Measurements from ENCODE around the gene VAV2.
"Not testable (repeated sequence)": the region's sequence is repeated elsewhere in the genome, so short reads cannot be mapped to it uniquely, and the experiment has no call there.

Gene VAV2

DNA sequence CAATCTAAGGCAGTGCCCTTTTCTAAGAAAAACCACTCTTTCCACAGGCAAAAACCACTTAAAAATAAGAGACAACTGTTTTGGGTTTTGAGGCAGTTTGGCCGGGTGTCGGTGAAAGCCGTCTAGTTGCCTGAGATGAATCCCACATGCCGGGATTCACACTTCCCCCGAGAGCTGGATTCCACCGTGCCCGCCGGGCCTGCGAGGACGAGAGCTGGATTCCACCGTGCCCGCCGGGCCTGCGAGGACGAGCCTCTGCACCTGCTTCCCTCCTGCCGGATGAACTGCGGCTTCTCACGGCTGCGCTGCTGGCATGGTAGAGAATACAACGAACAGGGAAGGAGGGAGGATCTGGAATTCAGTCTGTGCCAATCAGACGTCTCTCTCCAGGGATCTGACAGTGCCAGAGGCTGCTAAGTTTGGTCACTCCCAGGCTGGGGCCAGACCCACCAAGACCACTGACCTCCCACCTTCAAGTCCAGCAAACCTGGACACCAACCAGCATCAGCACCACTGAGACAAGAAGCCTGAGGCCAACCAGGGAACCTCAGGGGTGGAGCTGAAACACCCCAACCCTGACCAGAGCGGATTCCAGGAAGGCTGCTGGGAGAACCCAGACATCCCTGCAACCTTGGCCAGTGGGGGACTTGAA lies 23.0 kb downstream of the VAV2 start:
- DNase-seq: no peak

DNA sequence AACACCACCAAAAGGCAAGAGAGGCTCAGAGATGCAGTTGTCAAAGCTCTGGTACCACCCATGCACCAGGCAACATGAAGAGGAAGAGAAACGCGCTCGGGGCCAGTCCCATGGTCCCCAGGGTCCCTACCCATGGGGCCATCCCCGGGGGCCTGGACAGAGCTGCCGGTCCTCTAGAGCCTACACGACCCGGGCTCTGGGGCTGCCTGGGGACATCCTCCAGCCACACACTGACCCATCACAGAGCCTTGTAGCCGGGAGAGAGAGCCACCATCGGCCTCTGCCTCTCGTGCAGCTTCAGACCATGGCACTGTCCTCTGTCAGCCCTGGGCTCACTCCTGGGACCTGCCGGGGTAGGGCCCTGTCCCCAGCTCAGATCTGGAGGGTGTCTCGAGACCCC lies 23.7 kb downstream of the VAV2 start:
- DNase-seq: no peak

DNA sequence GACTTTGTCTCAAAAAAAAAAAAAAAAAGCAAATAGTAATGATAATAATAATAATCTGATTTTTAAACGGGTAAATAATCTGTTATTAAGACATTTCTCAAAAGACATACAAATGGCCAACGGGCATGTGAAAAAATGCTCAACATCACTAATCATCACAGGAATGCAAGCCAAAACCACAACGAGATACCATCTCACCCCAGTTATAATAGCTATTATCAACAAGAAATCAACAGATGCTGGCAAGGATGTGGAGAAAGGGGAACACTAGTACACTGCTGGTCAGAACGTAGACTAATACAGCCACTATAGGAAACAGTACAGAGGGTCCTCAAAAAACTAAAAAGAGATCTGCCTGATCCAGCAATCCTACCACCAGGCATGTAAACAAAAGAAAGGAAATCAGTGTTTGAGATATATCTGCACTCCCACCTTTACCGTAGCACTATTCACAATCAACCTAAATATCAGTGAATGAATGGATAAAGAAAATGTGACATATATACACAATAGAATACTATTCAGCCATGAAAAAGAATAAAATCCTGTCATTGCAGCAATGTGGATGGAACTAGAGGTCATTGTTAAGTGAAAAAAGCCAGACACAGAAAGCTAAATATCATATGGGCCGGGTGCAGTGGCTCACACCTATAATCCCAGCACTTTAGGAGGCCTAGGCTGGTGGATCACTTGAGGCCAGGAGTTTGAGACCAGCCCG lies 24.9 kb downstream of the VAV2 start:
- DNase-seq: no peak

DNA sequence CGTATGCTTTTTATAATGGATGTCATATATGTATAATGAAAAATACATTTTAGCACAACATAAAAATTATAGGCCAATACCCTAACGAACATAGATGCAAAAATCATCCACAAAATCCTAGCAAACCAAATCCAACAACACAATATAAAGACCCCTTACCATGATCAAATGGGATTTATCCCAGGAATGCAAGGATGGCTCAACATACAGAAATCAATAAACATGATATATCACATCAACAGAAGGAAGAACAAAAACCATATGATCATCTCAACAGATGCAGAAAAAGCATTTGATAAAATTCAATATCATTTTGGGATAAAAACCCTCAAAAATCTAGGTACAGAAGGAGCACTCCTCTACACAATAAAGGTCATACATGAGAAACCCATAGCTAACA lies 27.7 kb downstream of the VAV2 start:
- no peak for DNase-seq

DNA sequence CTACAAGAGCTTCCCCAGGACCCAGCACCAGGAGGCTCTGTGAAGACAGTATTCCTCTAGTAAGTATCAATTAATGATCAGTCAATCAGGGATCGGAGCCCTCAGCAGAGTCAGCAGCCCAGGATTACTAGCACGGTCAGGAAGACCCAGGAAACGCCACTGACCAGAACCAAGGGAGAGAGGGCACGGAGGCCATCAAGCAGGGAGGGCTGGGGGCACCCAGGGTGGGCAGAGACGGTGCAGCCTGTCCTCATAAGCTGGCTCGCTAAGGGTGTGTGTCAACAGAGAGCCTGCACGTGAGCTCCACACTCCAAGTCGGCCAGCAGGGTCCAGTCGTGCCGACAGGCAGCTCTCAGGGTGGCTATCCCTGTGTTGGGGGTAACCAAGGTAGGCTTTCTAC lies 29.0 kb downstream of the VAV2 start:
- DNase-seq: no peak

DNA sequence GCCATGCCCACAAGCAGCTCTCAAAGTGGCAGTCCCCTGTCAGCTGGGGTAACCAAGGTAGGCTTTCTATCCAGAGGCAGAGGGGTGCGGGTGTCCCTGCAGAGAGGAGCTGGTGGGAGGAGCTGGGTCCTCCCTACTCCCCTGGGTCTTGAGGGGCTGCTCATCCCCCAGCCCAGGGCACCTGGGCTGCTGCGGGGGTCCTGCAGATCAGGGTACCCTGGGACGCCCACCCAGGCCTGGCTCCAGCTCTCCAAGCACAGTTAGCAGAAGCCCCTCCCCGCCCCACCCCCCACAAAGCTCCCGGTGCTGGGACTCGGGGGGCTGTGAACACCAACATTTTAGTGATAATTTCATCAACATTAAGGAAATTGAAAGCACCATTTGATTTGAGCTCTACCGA lies 29.8 kb downstream of the VAV2 start:
- DNase-seq: no peak

DNA sequence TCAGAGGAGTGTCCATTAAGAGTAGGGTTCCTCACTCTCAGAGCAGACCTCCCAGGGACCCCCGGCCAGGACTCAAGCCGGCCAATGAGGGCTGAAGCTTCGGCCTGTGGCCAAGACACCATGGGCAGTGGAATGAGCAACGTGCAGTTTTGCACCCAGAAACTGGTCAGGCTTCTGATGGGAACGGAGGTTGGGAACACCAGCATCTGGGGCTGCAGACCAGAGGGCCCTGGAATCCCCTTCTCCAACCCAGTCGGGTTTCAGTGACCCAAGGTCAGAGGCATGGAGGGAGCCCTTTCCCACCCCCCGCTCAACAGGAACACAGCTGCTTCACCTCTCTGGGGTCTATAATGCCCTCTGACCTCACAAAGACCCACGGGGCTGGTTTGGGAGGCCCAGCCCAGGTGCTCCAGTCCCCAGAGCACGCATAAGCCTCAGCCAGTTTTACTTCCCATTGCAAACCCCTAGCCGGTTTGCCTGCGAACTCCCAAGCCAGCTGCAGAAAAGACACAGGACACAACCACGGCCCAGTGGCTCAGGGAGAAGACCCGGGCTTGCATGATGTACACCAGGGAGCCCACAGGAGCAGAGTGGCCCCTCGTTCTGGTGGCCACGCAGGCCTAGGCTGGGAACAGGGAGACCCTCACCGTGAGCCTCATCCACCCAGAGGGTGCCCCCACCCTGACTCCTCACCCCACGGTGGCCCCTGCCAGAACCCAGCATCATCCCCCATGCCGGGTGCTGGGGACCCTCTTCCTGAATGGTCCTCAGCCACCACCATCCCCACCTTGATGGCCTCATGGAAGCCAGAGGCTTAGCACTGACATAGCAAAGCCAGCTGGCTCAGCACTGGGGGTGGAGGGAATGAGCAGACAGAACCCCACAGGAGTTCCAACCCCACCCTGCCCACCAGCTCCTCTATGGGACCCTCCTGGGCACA lies 30.6 kb downstream of the VAV2 start:
- DNase-seq: no peak

DNA sequence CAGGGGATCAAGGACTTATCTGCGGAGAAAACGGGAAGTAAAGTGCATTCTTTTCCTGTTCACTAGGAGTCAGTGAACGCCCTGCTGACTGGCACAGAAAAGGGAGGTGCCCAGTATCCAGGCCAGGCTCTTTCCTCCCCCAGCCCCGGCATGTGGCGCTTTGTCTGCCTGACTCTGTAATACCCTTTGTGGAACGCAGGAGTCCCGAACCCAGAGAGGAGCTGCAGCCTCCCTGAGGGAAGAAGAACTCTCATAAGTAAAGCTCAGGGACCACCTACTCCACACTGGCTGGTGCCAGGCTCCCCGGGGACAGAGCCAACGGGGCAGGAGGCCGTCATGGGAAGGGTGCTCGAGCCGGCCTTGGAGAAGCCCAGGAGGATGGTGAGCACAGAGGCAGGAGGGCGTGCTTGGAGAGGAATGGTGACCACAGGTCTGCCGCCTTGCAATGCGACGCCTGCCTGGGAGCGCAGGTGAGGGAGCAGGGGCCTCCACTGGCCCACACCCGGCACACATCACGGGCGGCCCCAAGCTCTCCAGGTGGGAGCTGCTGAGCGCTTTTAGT lies 31.5 kb downstream of the VAV2 start:
- no peak for DNase-seq

DNA sequence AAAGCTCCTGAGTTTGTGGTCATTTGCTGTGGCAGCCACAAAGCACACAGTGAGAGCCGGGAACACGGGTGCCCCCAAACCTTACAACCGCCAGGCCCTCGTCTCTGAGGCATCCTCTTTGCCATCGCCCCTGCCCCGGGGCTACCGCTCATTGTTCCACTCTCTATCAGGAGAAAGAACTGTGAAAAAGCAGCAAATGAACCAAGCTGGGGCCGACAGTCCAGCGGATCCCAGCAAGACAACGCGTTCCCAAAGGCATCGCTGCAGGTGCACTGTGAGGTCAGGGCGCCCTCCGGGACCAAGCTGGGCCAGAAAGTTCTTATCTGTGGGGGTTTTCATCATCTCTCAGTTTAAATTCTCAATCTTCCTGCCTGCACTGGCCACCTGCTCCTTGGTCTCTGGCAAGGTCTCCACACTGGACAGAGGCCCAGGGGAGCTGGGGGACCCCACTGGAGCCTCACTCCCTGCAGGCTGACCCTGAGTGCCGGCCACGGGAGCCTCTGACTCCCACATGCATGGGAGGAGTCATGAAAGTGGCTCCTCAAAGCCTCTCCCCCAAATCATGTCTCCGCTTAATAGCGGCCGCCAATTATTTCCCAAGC lies 32.1 kb downstream of the VAV2 start:
- DNase-seq: no peak

DNA sequence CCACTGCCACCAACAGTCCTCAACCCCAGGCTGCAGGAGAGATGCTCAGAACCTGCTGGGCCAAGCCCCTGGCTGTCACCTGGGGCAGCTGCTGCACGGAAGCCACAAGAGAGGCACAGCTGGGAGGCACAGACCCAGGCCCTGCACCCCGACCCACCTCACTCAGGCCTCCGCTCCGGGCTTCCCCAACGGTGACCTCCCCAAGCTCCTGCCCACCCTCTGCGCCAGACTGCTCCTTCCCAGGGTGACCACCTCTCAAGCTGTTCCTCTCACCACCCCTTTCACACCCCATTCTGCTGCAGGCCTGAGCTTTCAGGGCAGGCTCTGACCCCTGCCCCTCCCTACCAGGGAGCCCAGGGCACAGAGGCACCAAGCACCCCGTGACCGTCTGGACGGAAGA lies 33.0 kb downstream of the VAV2 start:
- DNase-seq: no peak

DNA sequence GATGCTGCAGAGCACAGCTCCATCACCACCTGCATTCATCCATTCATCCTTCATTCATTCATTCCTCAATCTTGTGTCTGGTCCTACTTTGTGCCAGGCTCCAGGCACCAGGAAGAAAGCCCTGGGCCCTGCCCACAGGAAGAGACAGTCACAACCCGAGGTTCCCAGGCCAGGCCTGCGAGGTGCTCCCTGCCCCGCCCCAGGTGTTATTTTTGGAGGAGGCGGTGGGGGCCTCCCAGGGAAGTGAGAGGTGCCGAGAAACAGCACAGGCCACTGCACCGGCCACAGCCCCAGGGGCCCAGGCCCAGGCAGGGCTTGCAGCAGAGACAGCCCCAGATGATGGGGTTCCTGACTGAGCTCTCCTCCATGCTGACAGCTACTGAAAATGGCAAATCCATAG lies 33.4 kb downstream of the VAV2 start:
- DNase-seq: no peak

DNA sequence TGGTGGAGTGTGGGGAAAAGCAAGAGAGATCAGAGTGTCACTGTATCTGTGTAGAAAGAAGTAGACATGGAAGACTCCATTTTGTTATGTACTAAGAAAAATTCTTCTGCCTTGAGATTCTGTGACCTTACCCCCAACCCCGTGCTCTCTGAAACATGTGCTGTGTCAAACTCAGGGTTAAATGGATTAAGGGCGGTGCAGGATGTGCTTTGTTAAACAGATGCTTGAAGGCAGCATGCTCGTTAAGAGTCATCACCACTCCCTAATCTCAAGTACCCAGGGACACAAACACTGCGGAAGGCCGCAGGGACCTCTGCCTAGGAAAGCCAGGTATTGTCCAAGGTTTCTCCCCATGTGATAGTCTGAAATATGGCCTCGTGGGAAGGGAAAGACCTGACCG lies 34.4 kb downstream of the VAV2 start:
- not testable (repeated sequence) for DNase-seq

DNA sequence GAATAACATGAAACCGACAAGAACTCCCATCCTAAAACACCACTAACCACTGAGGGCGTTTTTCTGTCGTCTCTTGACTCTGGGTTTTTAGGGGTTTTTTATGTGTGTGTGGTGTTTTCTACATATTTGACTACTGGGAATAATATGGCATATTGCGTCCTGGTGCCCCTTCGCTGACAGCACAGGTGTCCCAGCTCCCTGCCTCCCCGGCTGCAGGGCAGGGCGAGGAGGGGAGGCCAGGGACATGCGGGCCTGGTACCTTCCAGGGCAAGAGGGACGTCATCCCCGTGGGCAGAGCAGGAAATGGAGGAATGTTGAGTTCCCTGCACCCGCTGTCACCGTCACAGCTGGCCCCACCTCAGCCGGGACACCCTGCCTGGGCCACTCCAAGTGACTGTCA lies 34.8 kb downstream of the VAV2 start:
- DNase-seq: no peak

DNA sequence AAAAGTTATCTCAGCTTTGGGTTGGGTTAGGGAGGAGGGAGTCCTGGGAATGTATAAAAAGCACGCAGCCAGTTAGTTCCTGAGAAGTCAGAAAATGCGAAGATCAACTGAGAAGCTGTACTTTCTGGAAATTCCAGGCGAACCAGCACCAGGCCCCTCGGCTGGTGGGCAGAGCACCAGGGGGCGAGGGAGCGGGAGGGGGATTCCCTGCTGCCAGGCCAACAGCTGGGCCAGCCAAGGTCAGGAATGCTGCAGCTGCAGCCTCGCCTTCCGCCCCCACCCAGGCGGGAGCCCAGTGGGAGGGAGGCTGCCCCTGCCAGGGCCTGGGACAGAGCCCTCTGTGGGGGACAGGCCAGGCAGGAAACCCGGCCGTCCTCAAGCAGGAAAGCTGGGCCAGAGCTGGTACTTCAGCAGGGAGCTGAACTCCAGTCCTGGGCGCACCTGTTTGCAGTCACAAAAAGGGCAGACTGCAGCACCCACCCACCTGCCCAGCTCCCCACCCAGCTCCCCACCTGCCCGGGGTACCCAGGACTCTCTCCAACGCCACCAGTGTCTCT lies 35.5 kb downstream of the VAV2 start:
- DNase-seq: no peak

DNA sequence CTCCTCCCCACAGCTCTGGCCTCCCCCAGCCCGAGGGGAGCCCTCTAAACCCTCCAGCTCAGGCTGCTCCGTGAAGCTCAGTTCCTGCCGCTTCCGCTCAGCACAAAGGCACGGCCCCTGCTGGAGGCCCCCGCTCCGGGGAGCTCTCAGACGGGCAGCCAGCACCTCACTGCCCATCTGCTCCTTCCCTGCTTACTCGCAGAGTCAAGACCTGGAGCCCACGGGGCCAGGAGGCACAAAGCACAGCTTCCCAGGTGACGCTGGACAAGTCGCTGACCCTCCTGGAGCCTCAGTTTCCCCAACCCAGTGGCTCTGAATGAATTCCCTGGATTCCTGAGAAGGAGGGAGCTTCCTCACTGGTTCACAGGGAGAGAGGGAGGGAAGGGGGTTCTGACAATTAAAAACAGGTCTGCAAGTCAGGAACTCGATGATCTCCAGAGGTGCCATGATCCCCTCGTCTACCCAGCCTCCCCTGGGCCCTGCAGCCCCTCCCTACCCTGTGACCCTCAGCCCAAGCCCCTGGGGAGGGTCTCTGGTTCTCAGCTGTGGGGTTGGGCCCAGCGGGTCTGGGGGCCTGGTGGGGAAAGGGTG lies 36.2 kb downstream of the VAV2 start:
- DNase-seq: no peak

DNA sequence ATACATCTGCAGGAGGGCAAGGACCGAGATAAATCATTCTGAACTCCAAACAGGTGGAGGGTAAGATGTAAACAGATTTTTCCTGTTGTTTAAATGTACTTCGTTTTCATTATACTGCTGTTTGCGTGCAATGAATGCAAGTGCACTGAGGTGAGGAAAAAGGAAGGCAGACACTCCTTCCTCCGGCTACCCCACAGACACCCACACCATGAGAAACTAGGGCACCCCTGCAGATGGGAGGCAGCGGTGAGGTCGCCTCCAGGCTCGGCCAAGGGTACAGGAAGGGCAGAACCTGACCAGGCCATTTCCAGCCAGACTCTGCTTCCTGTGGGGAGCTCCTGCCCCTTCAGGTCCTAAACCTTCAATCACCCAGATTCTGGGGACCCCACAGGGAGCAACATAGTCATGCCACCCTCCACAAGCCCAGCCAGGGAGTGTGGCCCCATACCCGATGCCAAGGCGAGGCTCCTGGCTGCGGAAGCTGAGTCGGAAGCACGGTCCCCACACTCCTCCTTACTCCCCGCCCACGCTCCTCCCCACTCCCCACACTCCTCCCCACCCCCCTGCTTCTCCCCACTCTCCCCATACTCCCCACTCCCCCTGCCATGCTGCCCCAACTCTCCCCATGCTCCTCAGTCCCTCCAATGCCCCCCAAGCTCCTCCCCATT lies 37.1 kb downstream of the VAV2 start:
- DNase-seq: peak; percentile 18 to 38

DNA sequence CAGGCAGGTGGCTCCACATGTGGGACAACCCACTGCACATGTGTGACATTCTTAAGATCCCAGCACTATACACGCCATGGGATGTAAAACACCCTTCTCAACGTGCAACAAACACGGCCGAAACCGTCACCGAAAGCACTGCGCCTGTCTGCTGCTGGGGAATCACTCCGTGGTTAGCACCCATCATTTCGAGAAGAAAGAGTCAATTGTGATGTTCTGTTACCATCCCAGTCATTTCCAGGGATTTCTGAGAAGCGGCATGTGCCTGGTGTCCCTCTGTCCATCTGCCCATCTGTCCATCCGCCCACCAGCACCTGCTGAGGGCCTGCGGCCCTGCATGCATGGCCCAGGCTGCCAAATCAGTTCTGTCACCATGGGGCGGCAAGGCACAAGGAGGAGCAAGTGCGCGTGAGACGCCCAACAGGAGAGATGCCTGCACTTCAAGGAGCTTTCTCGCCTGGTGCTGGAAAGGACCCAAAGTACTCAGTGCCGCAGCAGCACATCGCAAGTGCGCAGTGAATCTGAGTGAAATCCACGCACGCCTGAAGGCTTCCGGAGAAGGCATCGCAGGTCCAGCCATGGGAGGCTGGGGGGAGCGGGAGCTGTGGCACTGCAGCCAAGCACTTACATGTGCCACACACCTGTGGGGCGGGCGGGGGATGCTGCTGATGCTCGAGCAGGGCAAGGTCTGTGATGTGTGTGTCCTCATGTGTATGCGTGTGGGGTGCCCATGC lies 38.0 kb downstream of the VAV2 start:
- DNase-seq: no peak

DNA sequence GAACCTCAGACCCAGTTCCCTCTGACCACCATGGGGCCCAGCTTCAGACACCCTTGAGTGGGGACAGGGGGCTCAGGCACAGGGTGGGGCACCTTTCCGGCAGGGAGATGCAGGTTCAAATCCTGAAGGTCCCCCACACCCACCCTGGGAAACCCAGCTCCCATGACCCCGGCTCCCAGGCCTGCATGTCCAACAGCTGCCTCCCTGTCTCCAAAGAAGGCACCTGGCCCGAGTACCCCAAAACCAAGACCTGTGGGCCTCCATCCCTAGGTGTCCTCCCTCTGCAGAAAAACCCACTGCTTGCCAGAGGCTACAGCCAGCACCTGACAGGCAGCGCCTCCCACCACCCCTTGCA lies 38.5 kb downstream of the VAV2 start:
- no peak for DNase-seq

DNA sequence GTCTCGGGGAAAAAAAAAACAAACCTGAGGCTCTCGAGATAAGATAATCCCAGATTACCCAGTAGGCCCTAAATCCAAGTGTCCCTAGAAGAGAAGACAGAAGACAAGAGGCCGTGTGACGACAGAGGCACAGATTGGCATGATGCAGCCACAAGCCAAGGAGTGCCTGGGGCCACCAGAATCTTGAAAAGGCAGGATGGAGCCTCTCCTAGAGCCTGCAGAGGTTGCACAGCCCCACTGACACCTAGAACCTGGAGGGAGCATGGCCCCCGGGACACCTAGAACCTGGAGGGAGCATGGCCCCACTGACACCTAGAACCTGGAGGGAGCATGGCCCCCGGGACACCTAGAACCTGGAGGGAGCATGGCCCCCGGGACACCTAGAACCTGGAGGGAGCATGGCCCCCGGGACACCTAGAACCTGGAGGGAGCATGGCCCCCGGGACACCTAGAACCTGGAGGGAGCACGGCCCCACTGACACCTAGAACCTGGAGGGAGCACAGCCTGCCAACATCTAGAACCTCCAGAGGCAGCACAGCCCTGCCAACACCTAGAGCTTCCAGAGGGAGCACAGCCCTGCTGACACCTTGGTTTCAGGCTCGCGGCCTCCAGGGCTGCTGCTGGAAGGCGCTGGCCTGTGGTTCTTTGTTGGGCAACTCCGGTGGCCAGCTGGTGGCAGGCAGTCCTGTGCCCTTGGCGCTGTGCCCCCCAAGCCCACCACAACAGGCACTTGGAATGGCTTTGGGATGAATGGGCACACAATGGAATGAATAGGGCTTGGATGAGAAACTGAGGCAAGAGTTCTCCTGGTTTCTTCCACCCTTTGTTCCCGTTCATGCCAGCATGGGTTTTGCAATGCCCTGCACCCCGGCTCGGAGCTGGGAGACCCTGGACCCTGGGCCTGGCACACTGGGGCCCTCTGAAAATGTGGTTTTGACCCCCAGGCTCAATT lies 39.2 kb downstream of the VAV2 start:
- DNase-seq: no peak

DNA sequence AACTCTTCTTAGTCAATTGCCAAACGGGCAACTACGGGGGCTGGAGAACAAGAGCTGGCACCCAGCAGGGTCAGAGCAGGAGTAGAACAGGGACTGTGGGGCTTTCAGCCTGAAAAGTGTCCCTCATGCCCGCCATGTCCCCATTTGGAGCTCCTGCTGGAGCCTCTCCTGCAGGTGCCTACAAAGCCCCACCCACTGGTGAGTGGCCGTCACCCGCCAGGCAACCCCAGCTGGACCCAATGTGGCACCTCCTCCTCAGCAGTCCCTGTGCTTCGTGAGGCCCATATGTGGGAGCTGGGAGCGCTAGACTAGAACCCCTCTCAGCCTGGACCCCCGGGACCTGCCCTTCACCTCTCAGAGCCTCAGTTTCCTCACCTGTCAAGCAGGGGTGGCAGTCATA lies 40.9 kb downstream of the VAV2 start:
- DNase-seq: no peak
